Central memory CD4-positive, alpha-beta T cell (primary cell): ENCODE results near the gene CCNK.

Source experiments
- DNase-seq: peaks from one replicate; pipeline ENCODE4 v3.0.0; 2022

CCNK gene

DNA sequence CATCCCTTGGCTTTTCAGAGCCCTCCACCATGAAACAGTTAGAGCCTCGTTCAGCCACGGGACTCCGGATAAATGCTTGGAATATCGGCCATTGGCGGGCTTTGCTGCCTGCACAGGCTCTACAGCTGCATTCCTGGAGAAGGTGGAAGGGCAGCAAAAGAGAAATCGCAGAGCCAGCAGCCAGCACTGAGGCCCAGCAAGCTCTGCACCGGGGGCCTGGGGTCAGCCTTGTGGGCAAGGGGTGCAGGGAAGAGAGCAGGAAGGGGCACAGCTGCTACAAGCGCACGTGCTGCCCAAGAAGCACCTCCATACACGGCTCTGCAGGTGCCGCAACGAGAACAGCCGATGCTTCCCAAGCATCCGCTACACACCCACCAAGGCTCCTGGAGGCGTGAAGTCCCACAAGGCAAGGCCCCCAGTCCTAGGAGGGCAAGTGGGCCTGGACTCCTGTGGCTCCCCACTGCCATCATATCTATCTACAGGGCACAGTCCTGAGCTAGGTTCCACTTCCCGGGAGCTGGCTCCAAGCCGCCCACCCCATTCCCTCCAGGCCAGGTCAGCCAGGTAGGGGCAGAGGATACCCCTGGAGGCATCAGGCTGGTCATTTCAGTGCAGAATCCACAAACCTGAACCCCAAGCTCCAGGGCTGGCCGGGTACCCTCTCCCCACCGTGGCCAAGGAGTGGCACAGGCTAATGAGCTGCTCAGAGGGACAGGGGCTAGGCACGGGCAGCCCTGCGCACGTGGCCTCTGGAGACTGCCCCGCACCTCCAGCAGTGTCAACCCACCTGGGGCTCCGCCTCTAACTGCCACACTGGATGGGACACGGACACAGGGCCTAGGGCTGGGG, 40.2 kb downstream of the CCNK start:
- DNase-seq = no peak

GRCh38 chr14:99522025-99522401, 40.8 kb downstream of the CCNK start:
- no peak for DNase-seq

DNA sequence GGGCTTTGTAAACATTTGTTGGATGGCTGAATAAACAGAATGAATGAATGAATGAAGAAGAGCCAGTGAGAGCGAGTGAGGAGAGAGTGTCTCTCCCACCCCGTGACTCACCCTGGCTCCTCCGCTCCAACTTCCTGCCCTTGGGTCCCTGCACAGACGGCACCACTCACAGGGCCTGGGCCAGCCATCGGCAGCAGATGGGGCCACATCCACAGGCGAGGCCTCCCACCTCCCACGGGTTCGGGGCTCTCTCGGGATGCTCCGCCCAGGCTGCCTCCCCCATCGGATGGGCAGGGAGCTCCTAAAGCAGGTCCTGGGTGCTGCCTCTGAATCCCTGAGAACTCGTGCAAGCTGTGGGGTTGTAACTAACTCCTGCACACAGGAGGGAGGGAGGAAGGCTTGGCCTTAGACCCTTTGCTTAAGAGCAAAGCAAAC, 41.3 kb downstream of the CCNK start:
- DNase-seq = no peak

- no peak for DNase-seq
Measured at GRCh38 chr14:99522934-99523703, 41.9 kb downstream of the CCNK start.

DNA sequence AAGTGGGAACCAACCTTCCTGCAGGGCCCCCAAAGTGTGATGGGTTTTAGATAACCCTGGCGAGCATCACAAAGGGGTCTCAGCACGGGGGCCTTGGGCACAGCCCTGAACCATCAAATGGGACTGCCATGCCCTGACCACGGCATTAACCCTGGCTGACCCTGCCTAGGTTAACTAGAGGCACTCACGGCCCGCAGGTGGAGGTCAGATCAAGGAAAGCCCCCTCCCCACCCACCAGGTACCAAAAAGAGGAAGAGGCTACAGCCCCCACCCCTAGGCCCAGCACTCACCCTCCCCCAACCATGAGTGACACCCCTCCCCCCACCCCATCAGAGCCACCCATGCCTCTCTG, 42.5 kb downstream of the CCNK start:
- no peak for DNase-seq

- DNase-seq = no peak
Measured at GRCh38 chr14:99524091-99524661, 43.0 kb downstream of the CCNK start.

DNA sequence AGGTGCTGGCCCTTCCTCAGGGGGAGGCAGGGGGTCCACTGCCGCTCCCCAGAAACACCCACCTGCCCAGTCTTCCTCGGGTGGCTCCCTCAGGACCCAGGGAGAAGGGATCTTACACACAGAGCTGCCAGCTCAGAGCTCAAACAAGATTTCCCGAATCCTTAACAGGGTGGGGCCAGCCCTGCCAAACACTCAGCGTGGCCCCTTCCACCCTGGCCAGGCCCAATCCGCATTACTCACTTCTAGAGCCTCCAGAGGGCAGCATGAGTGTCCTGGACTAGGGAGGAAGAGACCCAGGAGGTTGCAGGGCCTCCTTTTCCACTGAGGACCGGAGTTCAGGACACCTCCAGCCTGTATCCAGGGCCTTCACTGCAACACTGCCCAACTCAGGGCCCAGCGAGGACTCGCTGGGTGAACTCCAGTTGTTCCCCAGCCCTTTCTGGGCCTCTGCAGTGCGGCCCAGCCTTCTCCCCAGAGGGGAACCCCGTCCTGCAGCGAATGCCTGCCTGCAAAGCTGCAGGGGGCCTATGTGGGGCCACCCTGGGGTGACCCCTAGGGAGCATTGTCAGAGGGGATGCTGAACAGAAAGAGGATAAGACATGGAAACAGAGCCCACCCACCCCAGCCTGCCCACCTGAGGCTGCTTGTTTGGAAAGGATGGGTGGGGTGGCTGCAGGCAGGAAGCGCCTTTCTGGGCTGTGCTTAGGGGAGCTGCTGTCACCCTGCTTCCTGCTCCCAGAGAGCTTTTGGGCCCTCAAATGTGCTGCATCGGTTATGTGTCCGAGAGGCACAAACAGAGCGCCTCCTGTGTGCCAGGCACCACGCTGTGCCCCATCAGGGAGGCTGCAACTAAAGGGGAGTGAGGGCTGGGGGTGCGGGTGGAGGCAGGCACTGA, 43.8 kb downstream of the CCNK start:
- DNase-seq = no peak

GRCh38 chr14:99525699-99526080, 44.5 kb downstream of the CCNK start:
- DNase-seq = no peak

DNA sequence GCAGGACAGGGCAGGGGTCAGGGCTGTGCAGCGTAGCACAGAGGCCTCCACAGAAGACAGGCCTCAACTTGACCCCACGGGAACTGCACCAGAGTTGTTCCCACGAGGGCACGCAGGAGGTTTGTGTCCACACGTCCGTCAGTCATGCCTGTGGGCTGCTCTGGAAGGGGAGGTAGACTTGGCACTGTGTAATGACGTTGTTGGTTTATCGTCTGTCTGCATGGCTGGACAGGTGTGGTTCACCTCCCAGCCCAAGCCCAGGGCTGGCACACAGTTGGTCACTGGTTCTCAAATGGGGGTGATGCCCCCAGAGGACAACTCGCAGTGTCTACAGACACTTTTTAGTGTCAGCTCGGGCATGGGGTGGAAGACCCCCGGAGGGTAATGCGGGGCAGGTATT, 45.8 kb downstream of the CCNK start:
- DNase-seq = no peak

- no peak for DNase-seq
Measured at GRCh38 chr14:99527427-99528076, 46.3 kb downstream of the CCNK start.

DNA sequence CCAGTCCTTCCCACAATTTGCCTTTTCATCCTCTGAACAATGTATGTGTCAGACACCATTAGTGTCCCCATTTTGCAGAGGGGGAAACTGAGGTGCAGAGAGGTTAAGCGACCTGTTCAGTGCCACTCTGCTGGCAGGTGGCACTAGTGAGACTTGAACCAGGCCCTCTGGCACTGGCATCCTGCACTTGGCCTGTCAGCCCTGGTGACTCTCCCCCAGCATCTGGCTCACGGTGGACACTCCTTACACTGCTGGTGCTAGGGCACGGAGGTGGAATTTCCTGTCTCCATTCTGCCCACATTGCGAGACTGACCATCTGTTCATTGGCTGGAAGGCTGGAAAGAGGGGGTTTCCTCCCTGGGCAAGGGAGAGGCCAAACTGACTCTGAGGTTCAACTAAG, 48.7 kb downstream of the CCNK start:
- DNase-seq = no peak

DNA sequence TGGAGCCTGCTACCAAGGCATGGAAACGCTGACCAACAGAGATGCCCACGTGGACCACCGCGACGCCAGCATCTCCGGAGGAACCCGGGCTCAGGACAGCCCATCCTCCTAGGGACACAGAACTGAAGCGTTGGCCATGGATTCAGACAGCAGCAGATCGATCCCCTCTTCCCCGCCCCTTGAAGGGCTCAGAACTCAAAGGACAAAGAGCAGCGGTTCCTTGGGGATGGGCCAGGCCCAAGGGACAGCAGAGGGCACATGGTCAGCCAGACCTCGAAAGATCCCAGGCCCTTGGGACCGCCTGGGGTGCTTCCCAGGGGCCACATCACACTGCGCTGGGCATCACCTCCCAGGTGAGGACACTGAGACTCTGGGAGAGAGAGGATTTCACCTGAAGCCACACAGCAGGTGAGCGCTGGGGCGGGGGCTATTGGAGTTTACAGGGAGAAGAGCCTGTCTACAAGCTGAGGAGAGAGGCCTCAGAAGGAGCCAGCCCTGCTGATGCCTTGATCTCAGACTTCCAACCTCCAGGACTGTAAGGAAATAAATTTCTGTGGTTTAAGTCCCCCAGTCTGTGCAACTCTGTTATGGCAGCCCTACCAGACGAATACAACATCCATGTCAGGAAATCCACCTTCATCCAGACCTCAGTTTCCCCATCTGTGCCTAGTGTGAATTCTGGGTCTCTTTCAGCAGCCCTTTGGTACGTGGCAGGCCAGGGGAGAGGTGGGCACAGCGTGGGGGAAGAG, 49.4 kb downstream of the CCNK start:
- no peak for DNase-seq

DNA sequence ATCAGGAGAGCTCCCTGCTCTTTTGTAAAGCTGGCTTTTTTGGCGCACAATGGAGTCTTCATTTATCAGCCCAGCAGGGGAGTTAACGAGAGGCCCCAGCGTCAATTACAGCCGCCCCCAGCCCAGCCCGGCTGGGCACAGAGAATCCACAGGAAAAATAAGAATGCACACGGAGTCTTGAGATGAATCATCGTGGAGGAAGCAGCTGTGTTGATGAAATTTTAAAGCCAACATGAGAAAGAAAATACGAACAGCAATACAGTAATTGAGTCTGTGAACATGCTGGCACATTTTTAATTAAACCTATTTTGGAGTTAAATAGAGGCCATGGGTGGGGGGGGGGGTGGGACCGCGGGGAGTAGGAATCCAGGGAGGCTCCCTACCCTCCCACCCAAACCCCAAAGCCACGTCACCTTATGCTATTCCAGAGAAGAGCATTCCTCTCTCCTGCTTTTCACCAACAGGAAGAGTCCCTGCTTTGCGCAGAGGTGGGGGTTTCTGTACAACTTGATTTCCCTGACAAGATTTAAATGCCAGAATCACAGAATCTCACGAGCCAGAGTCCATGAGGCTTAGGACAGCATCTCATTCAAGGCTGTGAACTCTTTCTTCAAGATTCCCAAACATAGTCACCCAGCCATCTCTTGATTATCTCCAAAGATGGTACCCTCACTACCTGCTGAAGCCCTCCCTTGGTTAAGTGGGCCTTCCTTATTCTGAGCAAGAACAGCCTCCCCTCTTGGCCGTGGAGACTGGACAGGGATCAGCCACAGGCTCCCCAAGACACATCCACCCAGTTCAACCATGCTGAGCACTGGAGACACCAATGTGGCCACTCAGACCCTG, 50.3 kb downstream of the CCNK start:
- no peak for DNase-seq

DNA sequence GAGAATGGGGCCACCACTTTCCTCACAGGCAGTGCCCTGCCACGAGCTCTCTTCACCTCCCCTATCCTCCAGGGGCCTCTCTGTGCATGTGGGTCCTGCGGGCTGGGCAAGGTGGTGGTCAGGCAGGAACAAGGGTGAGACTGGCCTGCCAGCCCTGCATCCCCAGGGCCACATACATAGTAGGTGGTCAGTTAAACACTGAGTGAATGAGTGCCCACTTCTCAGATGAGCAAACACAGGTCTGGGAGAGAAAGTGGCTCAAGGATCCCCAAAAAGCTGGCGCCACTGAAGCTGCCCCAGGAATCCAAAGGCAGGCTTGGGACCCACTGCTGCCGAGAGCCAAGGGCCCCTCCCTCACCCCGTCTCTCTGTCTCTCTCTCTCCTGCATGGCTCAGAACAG, 51.1 kb downstream of the CCNK start:
- DNase-seq = no peak

GRCh38 chr14:99534333-99534732, 53.1 kb downstream of the CCNK start:
- DNase-seq = no peak

GRCh38 chr14:99534863-99535262, 53.7 kb downstream of the CCNK start:
- DNase-seq = no peak

DNA sequence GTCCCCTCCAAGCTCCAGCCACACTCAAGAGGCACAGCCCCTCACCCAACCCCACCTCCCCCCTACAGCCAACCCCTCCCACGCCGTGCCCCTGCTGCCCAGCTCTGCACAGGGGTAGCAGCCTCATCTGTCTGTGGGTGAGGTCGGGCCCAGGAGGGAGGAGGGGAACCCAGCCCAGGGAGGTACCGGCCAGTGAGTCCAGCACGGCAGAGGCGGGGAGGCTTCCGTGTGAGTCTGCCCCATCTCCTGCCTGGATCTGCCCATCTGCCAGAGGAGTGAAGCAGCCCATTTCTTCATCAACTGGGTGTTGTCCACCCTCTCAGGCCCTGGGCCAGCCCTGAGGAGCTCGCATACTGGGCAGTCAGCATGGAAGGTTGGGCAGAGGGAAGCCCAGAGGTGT, 54.2 kb downstream of the CCNK start:
- DNase-seq = no peak

GRCh38 chr14:99535908-99536778, 54.9 kb downstream of the CCNK start:
- no peak for DNase-seq

GRCh38 chr14:99537399-99537798, 56.2 kb downstream of the CCNK start:
- no peak for DNase-seq

- no peak for DNase-seq
Measured at GRCh38 chr14:99538275-99538674, 57.1 kb downstream of the CCNK start.
